Embryonic facial prominence (tissue), 1 donor: ENCODE measurements around the gene RXRA.

ENCODE experiments used
- DNase-seq: peaks from one replicate; pipeline ENCODE4 v3.0.0-alpha.2; 2016; ENCODE audit errors: extremely low spot score

RXRA gene

DNA sequence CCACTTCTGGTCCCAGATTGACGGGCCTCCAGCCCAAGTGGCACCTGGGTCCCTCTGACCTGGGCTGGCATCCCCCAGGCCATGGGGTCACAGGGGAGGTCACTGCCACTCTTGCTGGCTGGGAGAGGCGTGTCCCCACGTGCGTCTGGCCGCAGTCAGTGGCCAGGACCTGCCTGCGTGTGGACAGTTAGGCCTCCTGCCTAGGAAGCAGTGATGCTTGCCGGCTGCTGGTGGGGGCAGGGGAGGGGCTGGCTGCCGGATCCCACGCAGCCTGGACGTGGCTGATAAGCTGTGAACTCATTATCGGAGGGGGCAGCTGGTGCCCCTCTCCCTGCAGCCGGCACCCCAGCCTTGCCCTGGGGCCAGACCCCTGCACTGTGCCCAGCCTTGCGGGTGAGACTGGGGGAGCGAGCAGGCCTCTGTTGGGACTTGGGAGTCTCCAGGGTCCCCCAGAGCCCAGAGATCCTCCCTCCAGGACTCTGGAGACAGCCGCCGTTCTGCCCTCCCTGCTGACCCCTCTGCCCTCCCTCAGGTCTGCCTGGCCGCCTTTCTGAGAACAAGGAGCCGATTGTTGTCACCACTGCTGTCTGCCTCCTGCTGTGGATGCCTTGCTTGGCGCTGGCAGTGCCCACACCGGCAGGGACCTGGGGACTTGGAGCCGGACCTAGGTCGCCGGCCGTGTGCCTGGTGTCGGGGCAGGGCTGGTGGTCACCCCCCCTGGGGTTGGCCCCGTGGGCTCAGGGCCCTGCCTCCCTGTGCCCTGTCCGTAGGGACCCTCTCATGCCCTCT, 12.3 kb downstream of the RXRA start:
- DNase-seq: no peak

- no peak for DNase-seq
Measured at GRCh38 chr9:134339183-134339806, 13.0 kb downstream of the RXRA start.

GRCh38 chr9:134340475-134341160, 14.4 kb downstream of the RXRA start:
- no peak for DNase-seq

DNA sequence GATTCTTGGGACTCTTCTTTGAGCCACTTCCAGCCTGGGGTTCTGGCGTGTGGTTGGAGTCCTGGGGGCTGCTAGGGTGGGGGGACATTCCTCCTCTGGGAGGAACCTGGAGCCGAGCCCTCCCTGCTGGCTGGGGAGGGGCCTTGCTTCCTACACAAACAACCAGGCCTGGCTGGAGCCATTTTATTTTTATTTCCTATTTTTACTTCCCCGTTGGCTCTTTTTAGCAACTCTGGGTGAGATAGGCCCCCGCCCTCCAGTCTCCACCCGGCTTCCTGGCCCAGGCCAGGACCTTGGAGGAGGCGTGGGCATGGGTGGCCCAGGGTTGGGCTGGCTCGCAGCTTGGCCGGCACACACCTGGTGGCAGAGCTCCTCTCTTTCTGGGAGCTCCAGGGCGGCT, 15.1 kb downstream of the RXRA start:
- DNase-seq: no peak

DNA sequence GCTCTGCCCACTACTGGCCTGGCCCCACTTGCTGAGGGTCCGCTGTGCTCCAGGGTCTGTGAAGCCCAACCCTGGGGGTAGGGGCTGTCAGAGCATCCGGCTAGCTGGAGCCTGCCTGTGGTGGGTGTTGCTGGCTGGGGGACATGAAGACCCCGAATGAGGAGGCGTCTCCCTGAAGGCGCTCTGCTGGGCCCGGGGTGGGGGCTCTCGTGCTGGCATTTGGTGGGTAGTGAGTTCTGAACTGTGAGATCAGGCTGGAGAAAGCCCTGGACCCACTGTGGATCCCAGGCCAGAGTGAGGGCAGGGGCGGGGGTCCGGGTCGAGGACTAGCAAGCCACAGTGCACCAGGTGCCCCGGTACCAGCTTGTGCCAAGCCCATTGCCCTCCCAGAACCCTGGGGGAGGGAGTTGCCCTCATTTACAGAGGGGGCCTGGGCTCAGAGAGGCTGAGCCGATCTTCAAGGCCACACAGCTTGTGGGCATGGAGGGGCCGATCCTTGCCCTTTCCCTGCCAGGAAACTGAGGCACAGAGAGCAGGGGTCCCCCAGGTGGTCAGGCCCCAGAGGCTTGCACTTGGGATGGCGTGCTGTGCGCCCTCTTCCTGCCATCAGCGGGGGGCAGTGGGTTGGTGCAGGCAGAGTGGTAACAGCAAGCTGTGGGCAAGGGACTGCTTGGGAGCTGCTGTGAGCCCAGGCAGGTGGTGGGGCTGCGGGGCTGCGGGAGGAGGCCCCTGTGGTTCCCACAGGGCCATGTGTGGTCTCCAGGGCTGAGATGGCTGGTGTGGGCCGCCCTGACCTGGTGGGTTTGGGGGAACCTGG, 15.9 kb downstream of the RXRA start:
- no peak for DNase-seq

DNA sequence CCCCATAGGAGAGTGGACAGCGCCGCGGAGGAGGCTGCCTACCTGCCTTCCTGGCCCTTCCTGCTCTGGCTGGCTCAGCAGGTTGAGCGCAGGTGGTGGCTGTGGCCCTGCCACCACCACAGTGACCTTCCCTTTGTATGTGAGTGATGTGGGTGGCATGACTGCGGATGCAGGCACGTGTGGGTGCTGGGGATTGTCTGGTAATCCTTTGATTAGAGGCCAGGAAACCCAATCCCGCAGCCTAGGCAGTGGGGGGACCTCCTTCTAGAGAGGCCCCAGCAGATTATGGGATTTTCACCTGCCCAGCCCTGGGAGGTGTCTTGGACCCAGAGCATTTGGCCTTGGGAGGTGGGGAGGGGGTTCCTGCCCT, 16.5 kb downstream of the RXRA start:
- DNase-seq: no peak

- no peak for DNase-seq
Measured at GRCh38 chr9:134343637-134344036, 17.4 kb downstream of the RXRA start.

- DNase-seq: no peak
Measured at GRCh38 chr9:134344068-134344799, 18.0 kb downstream of the RXRA start.

DNA sequence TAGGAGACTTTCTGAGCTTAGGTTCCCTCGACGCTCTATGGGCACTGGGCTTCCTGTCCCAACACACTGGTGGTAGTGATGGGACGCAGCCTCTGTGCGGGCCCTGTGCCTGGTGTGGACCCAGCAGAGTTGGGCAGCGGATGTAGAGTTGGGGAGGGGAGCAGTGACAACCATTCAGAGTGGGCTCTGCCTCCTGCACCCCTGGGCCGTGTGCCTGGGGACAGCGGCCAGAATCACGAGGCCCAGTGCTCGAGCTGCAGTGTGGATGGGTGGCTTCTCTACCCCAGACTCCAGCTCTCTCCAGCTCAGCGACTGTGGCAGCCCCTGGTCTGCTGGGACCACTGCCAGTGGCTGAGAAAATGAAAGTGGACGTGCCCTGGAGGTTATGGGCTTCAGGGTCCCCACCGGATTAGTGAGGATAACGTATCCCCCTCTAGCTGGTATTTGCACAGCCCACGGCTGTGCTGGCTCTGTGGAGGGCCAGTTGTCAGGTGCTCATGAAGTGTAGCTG, 18.6 kb downstream of the RXRA start:
- no peak for DNase-seq

- DNase-seq: no peak
Measured at GRCh38 chr9:134345737-134346136, 19.5 kb downstream of the RXRA start.

- DNase-seq: no peak
Measured at GRCh38 chr9:134346151-134346550, 19.9 kb downstream of the RXRA start.

GRCh38 chr9:134346840-134347583, 20.8 kb downstream of the RXRA start:
- DNase-seq: no peak

DNA sequence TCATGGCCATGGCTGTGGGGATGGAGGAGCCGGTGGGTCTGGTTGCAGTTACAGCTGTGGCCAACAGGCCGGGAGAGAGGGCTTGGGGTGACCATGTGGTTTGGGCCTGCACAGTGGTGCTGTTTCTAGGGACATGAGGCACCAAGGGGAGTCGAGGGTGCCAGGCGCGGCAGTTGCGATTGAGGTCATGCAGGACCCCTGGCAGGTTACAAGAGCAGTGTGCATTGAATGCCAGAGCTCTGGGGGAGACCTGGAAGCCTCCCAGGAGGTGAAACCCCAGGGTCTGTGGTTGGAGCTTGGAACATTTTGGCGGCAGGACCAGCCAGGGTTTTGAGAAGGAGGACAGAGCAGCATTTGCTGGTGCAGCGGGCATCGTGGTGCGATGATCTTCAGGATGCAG, 21.7 kb downstream of the RXRA start:
- no peak for DNase-seq

- DNase-seq: no peak
Measured at GRCh38 chr9:134348404-134349155, 22.3 kb downstream of the RXRA start.

- DNase-seq: no peak
Measured at GRCh38 chr9:134349936-134350335, 23.7 kb downstream of the RXRA start.

- no peak for DNase-seq
Measured at GRCh38 chr9:134350416-134350994, 24.2 kb downstream of the RXRA start.

DNA sequence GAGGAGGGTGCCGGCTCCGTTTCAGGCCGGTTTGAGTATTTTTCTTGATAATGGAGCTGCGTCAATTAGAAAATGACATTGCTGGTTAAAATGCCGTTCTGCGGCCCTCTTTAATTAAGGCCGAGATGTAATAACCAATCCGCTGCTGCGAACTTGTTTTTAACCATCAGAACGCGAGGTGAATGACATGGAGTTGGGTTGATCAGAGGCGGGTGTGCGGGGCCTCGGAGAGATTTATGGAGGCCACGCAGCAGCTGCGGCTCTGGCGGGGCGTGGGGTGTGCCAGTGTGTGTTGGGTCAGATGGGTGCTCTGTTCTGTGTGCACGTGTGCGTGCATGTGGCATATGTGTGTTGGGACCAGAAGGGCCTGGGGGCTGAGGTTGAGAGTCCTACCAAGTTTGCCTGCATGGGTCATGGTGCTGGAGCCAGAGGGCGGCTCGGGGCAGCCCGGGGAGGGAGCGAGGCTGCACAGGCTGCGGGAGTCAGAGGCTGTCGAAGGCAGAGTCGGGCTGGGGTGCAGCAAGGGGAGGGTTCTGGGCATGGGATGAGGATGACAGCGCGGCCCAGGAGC, 25.4 kb downstream of the RXRA start:
- DNase-seq: no peak

DNA sequence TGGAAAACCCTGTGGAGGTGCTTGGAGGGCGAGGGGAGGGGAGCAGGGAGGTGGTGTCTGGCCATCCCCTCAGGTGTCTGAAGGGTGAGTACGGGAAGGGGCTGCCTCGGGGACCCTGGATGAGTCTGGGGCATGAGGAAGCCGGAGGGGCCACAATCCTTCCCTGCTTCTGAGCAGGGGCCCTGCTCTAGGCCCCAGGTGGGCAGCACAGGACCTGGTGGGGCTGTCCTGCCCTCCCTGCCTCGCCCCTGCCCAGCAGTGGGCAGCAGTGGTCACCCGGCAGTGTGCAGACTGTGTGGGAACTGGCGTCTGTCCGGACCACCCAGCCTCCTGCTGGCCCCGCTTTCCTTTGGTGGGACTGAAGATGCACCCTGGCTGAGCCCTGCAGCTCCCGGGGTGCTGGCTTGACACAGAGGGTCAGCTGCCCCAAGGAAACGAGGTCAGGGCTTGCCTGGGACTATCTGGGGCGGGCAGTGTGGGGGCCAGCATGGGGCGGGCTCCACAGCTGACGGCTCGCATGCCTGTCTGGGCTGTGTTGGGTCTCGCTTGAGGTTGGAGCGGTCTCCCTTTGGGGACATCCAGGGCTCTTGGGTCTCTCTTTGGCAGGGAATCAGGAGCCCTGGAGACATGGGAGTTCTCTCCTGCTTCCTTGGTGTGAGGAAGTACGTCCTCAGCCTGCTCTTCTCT, 26.1 kb downstream of the RXRA start:
- DNase-seq: no peak
